ENCODE data around the gene FBN1.

The FBN1 gene

DNA sequence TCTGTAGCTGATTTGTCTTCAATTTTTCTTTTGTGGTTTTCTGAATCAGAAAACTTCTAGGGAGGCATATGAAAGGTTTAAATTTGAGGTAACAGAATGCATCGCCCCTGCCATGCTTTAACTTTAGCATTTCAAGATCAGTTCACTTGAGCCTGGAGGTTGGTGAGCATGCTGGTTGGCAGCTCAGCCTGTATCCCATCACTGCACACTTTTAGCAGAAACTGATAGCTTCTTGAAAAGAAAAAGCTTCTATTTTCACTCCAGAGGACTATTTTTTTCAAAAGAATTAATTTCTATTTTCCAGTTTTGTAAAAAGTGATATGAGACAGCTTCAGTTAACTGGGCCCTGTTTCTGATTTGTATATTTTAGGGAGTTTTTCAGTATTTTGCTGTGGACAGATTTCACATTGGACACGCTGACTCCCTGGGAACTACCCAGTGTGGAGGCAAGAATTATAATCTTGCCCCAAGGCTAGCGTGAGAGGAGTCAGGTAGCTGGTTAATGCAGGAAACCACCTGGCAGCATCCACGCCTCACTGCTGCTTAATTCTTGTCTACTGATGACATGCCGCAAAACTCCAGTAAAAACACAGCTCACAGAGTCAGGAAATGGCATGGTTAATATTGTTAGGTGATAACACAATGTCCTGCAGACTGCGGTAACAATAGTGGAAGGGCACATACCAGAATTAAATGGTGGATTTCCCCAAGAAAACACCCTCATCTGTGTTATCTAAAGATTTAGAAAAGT is 242.9 kb downstream of the FBN1 start:
- Histone ChIP-seq H4K8ac (ENCODE audit: low read depth, low read length) (no peak overlapping the region), H4K5ac (ENCODE audit: low read length) (no peak overlapping the region), H3K36me3 (ENCODE audit: control insufficient read depth, insufficient read depth, low read length) (no peaks in the 10 kb centered on the region), H3K27ac (ENCODE audit: low read depth, low read length) (no peak overlapping the region), H3K56ac (ENCODE audit: low read length) (no peak overlapping the region), H2BK5ac (ENCODE audit: low read length) (no peak overlapping the region), H3K9ac (ENCODE audit: low read length) (no peak overlapping the region), H3K4ac (ENCODE audit: low read depth, low read length) (no peak overlapping the region), H3K18ac (ENCODE audit: low read length) (no peak overlapping the region), H3K4me2 (ENCODE audit: low read length) (no peak overlapping the region), H3K4me1 (ENCODE audit: control insufficient read depth, low read depth, low read length) (no peaks in the 10 kb centered on the region), H2BK120ac (ENCODE audit: low read depth, low read length) (no peak overlapping the region), H3K79me1 (ENCODE audit: low read length) (no peaks in the 10 kb centered on the region), H3K23ac (ENCODE audit: low read length) (no peak overlapping the region), H3K27me3 (ENCODE audit: insufficient read depth, low read length, poor library complexity) (no peaks in the 10 kb centered on the region), H2BK15ac (replicated peaks; ENCODE audit: low read depth) (no peak overlapping the region), H2AK5ac (ENCODE audit: low read length) (no peak overlapping the region), H3K79me2 (ENCODE audit: control insufficient read depth, insufficient read depth, low read length) (no peaks in the 10 kb centered on the region), H3K4me3 (ENCODE audit: low read length) (no peak overlapping the region)
- no peak for DNase-seq
- WGBS (ENCODE audit: extremely low coverage, insufficient coverage, low lambda C conversion rate): no CpG with 5 or more reads among the region's 6 CpGs

GRCh38 chr15:48400086-48400485 is 245.4 kb downstream of the FBN1 start:
- Histone ChIP-seq H2BK120ac (ENCODE audit: low read depth, low read length) (no peak overlapping the region), H3K4me1 (ENCODE audit: control insufficient read depth, low read depth, low read length) (no peaks in the 10 kb centered on the region), H3K79me2 (ENCODE audit: control insufficient read depth, insufficient read depth, low read length) (no peaks in the 10 kb centered on the region), H3K23ac (ENCODE audit: low read length) (no peak overlapping the region), H2AK5ac (ENCODE audit: low read length) (no peak overlapping the region), H3K4me3 (ENCODE audit: low read length) (no peak overlapping the region), H2BK15ac (replicated peaks; ENCODE audit: low read depth) (no peak overlapping the region), H3K4me2 (ENCODE audit: low read length) (no peak overlapping the region), H4K8ac (ENCODE audit: low read depth, low read length) (no peak overlapping the region), H3K18ac (ENCODE audit: low read length) (no peak overlapping the region), H3K36me3 (ENCODE audit: control insufficient read depth, insufficient read depth, low read length) (no peaks in the 10 kb centered on the region), H2BK5ac (ENCODE audit: low read length) (no peak overlapping the region), H3K27me3 (ENCODE audit: insufficient read depth, low read length, poor library complexity) (no peaks in the 10 kb centered on the region), H3K56ac (ENCODE audit: low read length) (no peak overlapping the region), H3K9ac (ENCODE audit: low read length) (no peak overlapping the region), H4K5ac (ENCODE audit: low read length) (no peak overlapping the region), H3K27ac (ENCODE audit: low read depth, low read length) (no peak overlapping the region), H3K79me1 (ENCODE audit: low read length) (no peaks in the 10 kb centered on the region), H3K4ac (ENCODE audit: low read depth, low read length) (no peak overlapping the region)
- DNase-seq: no peak
- WGBS (ENCODE audit: extremely low coverage, insufficient coverage, low lambda C conversion rate): no CpG with 5 or more reads among the region's 2 CpGs

DNA sequence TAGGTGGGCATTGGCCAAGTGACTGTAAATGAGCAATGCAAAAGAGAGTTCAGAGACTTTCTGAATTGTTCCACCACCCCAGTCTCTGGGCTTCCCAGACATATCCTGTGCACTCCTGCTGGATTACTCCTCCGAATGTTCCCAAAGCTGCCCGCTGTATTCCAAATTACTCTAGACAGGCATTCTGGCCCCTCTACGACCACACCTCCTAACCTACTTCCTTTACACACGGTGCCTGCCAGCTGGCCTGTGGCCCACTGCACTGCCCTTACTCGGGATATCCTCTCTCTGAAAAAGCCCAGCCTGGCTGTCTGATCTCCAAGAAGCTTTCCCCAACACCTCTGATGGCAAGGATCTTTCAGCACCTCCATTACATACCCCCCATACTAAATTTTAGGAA is 247.7 kb downstream of the FBN1 start:
- no peaks in the 10 kb centered on the region for H3K36me3 ChIP-seq (ENCODE audit: control insufficient read depth, insufficient read depth, low read length)
- no peak overlapping the region for H4K5ac ChIP-seq (ENCODE audit: low read length)
- no peak overlapping the region for H3K23ac ChIP-seq (ENCODE audit: low read length)
- H3K79me2 ChIP-seq (ENCODE audit: control insufficient read depth, insufficient read depth, low read length): no peaks in the 10 kb centered on the region
- H3K4ac ChIP-seq (ENCODE audit: low read depth, low read length): no peak overlapping the region
- no peak overlapping the region for H3K4me3 ChIP-seq (ENCODE audit: low read length)
- H2AK5ac ChIP-seq (ENCODE audit: low read length): no peak overlapping the region
- no peaks in the 10 kb centered on the region for H3K4me1 ChIP-seq (ENCODE audit: control insufficient read depth, low read depth, low read length)
- H3K27me3 ChIP-seq (ENCODE audit: insufficient read depth, low read length, poor library complexity): no peaks in the 10 kb centered on the region
- H3K27ac ChIP-seq (ENCODE audit: low read depth, low read length): no peak overlapping the region
- H3K18ac ChIP-seq (ENCODE audit: low read length): no peak overlapping the region
- H3K56ac ChIP-seq (ENCODE audit: low read length): no peak overlapping the region
- no peak overlapping the region for H3K9ac ChIP-seq (ENCODE audit: low read length)
- H3K4me2 ChIP-seq (ENCODE audit: low read length): no peak overlapping the region
- no peaks in the 10 kb centered on the region for H3K79me1 ChIP-seq (ENCODE audit: low read length)
- no peak overlapping the region for H4K8ac ChIP-seq (ENCODE audit: low read depth, low read length)
- no peak overlapping the region for H2BK15ac ChIP-seq (replicated peaks; ENCODE audit: low read depth)
- no CpG with 5 or more reads among the region's 5 CpGs for WGBS (ENCODE audit: extremely low coverage, insufficient coverage, low lambda C conversion rate)
- no peak overlapping the region for H2BK5ac ChIP-seq (ENCODE audit: low read length)
- no peak for DNase-seq
- H2BK120ac ChIP-seq (ENCODE audit: low read depth, low read length): no peak overlapping the region

- H2BK120ac ChIP-seq (ENCODE audit: low read depth, low read length): no peak overlapping the region
- DNase-seq: peak; percentile 53
- H3K4ac ChIP-seq (ENCODE audit: low read depth, low read length): no peak overlapping the region
- H3K36me3 ChIP-seq (ENCODE audit: control insufficient read depth, insufficient read depth, low read length): no peaks in the 10 kb centered on the region
- no peak overlapping the region for H3K4me2 ChIP-seq (ENCODE audit: low read length)
- H3K79me2 ChIP-seq (ENCODE audit: control insufficient read depth, insufficient read depth, low read length): no peaks in the 10 kb centered on the region
- H2BK15ac ChIP-seq (replicated peaks; ENCODE audit: low read depth): no peak overlapping the region
- no peak overlapping the region for H3K27ac ChIP-seq (ENCODE audit: low read depth, low read length)
- no peaks in the 10 kb centered on the region for H3K79me1 ChIP-seq (ENCODE audit: low read length)
- no peaks in the 10 kb centered on the region for H3K27me3 ChIP-seq (ENCODE audit: insufficient read depth, low read length, poor library complexity)
- no peak overlapping the region for H4K8ac ChIP-seq (ENCODE audit: low read depth, low read length)
- no peak overlapping the region for H2BK5ac ChIP-seq (ENCODE audit: low read length)
- no peaks in the 10 kb centered on the region for H3K4me1 ChIP-seq (ENCODE audit: control insufficient read depth, low read depth, low read length)
- no peak overlapping the region for H3K4me3 ChIP-seq (ENCODE audit: low read length)
- no peak overlapping the region for H2AK5ac ChIP-seq (ENCODE audit: low read length)
- WGBS (ENCODE audit: extremely low coverage, insufficient coverage, low lambda C conversion rate): no CpG with 5 or more reads among the region's 5 CpGs
- no peak overlapping the region for H3K56ac ChIP-seq (ENCODE audit: low read length)
- H3K23ac ChIP-seq (ENCODE audit: low read length): no peak overlapping the region
- no peak overlapping the region for H3K9ac ChIP-seq (ENCODE audit: low read length)
- H4K5ac ChIP-seq (ENCODE audit: low read length): no peak overlapping the region
- H3K18ac ChIP-seq (ENCODE audit: low read length): no peak overlapping the region
These were observed 249.5 kb downstream of the FBN1 start for GRCh38 chr15:48396020-48396419.

GRCh38 chr15:48395521-48396011 is 249.9 kb downstream of the FBN1 start:
- no peak overlapping the region for H2BK120ac ChIP-seq (ENCODE audit: low read depth, low read length)
- DNase-seq: no peak
- H3K27me3 ChIP-seq (ENCODE audit: insufficient read depth, low read length, poor library complexity): no peaks in the 10 kb centered on the region
- H3K23ac ChIP-seq (ENCODE audit: low read length): no peak overlapping the region
- no peak overlapping the region for H2AK5ac ChIP-seq (ENCODE audit: low read length)
- no CpG with 5 or more reads among the region's 5 CpGs for WGBS (ENCODE audit: extremely low coverage, insufficient coverage, low lambda C conversion rate)
- H3K79me1 ChIP-seq (ENCODE audit: low read length): no peaks in the 10 kb centered on the region
- no peak overlapping the region for H2BK5ac ChIP-seq (ENCODE audit: low read length)
- no peak overlapping the region for H4K8ac ChIP-seq (ENCODE audit: low read depth, low read length)
- H3K27ac ChIP-seq (ENCODE audit: low read depth, low read length): no peak overlapping the region
- H3K4me2 ChIP-seq (ENCODE audit: low read length): no peak overlapping the region
- H4K5ac ChIP-seq (ENCODE audit: low read length): no peak overlapping the region
- H2BK15ac ChIP-seq (replicated peaks; ENCODE audit: low read depth): no peak overlapping the region
- no peaks in the 10 kb centered on the region for H3K36me3 ChIP-seq (ENCODE audit: control insufficient read depth, insufficient read depth, low read length)
- H3K79me2 ChIP-seq (ENCODE audit: control insufficient read depth, insufficient read depth, low read length): no peaks in the 10 kb centered on the region
- no peaks in the 10 kb centered on the region for H3K4me1 ChIP-seq (ENCODE audit: control insufficient read depth, low read depth, low read length)
- no peak overlapping the region for H3K4ac ChIP-seq (ENCODE audit: low read depth, low read length)
- H3K4me3 ChIP-seq (ENCODE audit: low read length): no peak overlapping the region
- no peak overlapping the region for H3K9ac ChIP-seq (ENCODE audit: low read length)
- H3K56ac ChIP-seq (ENCODE audit: low read length): no peak overlapping the region
- no peak overlapping the region for H3K18ac ChIP-seq (ENCODE audit: low read length)

DNA sequence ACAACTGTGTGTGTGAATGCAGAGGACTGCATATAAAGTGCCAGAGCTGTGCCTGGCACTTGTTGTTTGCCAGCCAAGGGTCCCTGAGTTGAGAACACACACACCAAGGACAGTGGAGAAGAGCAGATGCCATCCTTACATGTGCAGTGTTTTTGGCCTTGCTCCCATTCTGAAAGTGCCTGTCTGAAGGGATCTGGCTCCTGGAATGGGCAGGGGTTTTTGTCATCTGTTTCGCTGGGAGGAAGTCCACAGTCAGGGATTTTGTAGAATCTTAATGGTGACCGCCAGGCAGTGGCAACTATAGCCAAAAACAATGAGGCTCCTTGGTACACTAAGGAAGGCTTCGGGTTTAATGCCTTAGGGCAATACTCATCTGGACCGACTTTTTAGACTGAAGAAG is 250.5 kb downstream of the FBN1 start:
- Histone ChIP-seq H4K8ac (ENCODE audit: low read depth, low read length) (no peak overlapping the region), H3K23ac (ENCODE audit: low read length) (no peak overlapping the region), H3K36me3 (ENCODE audit: control insufficient read depth, insufficient read depth, low read length) (no peaks in the 10 kb centered on the region), H3K9ac (ENCODE audit: low read length) (no peak overlapping the region), H3K27ac (ENCODE audit: low read depth, low read length) (no peak overlapping the region), H2BK120ac (ENCODE audit: low read depth, low read length) (no peak overlapping the region), H2BK15ac (replicated peaks; ENCODE audit: low read depth) (no peak overlapping the region), H3K18ac (ENCODE audit: low read length) (no peak overlapping the region), H3K27me3 (ENCODE audit: insufficient read depth, low read length, poor library complexity) (no peaks in the 10 kb centered on the region), H3K79me2 (ENCODE audit: control insufficient read depth, insufficient read depth, low read length) (no peaks in the 10 kb centered on the region), H3K4me2 (ENCODE audit: low read length) (no peak overlapping the region), H3K4ac (ENCODE audit: low read depth, low read length) (no peak overlapping the region), H3K56ac (ENCODE audit: low read length) (no peak overlapping the region), H3K4me1 (ENCODE audit: control insufficient read depth, low read depth, low read length) (no peaks in the 10 kb centered on the region), H2AK5ac (ENCODE audit: low read length) (no peak overlapping the region), H3K79me1 (ENCODE audit: low read length) (no peaks in the 10 kb centered on the region), H4K5ac (ENCODE audit: low read length) (no peak overlapping the region), H3K4me3 (ENCODE audit: low read length) (no peak overlapping the region), H2BK5ac (ENCODE audit: low read length) (no peak overlapping the region)
- no peak for DNase-seq
- no CpG with 5 or more reads among the region's 4 CpGs for WGBS (ENCODE audit: extremely low coverage, insufficient coverage, low lambda C conversion rate)

All from mesendoderm (in vitro differentiated cells).